ENCODE results near the gene CCNY. TPM values are rescaled to one million over a fixed set of nuclear protein-coding genes. Genes with fewer than 3 reads are reported as not detected.

The CCNY gene
- total RNA-seq, 2 experiments from 2014 or later: 62.5 to 62.8 TPM

DNA sequence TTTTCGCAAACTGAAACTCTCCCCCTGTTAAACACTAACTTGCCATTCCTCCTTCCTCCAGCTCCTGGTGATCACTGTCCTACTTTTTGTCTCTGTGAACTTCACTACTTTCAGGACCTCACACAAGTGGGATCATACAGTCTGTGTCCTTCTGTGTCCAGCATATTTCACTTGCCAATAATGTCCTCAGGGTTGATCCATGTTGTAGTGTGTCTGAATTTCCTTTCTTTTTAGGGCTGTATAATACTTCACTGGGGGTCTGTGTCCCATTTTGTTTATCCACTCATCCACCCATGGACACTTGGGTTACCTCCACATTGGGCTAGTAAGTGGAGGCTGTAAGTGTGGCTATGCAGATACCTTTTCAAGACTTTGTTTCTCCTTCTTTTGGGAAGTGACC is 226.1 kb downstream of the CCNY start:
- POLR2A ChIA-PET: no interaction called here
- CTCF ChIA-PET: interaction anchor here (1.0 to 2.1 kb wide), 4 partner anchors 16 to 443 kb away, joined by 3 to 6 read pairs (median 4); no protein-coding TSS in a partner anchor

DNA sequence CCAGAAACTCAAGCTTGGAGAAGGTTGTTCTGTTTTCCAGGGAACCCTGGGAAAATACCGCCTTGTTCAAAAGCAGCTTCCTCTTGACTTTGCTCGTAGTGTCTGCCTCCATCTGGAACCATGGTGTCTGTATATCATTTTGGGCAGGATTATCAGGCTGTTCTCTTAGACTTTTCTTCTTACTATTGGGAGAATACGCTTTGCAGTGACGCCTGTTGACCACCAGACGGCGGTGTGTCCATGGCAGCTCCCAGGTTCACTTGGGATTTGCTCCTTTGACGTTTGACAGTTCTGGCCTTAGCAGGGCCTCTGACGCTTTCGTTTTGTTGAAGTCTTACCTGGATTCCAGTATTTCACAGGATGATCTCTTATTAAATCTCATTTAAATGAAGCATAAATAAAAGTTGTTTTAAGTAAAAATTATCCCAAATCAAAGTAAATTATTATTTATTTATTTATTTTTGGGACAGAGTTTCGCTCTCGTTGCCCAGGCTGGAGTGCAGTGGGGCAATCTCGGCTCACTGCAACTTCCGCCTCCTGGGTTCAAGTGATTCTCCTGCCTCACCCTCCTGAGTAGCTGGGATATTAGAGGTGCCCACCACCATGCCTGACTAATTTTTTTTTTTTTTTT is 227.1 kb downstream of the CCNY start:
- ChIA-PET CTCF (interaction anchor here (0.8 to 2.1 kb wide), 5 partner anchors 17 to 444 kb away, joined by 3 to 6 read pairs (median 4); no protein-coding TSS in a partner anchor), POLR2A (no interaction called here)

DNA sequence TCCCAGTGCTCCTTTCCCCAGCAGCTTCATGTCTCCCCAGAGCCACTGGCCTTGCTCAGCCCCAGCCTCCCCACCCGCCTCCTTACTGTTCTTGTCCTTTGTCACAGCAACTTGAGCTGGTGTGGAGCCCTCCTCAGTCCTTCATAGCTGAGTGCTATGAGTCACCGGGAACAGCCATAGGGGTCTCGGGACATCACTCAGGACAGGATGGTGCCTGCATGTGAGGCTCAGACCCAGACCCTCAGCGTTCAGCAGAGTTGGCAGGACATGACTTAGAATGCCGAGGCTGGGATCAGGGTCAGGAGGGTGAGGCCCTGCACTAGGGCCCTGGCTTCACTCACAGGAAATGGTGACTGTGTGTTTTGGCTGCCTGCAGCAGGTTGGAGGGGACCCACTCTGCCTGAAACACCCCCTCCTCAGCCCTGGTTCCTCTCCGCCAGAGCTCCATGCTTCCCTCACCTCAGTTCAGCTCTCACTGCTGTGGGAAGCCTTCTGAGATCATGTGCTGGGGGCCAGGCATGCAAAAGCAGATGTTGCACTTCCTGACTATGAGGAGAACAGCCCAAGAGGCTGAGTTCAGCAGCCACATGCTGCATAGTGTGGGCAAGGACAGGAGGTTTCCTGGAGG is 228.1 kb downstream of the CCNY start:
- POLR2A ChIA-PET: no interaction called here
- CTCF ChIA-PET: no interaction called here

DNA sequence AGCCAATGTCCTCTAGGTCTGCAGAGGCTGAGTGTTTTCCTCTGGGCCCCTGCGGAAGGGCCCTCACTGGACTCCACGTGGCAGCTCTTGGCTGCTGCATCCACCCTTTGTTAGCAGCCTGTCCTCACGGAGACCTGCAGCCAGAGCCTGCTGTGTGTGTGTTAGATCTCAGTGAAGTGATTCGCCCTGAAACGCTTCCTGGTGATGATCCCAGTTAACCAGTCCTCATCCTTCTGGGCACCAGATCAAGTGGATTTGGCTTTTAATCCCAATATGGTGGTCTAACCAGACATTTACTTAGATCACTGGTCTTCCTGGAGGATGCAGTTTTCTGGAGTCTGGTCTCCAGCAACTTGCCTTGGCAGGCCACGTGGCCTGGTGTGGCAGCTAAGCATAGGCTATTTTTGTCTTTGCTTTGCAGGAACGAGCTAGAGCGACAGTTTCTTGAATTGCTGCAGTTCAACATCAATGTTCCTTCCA is 229.3 kb downstream of the CCNY start:
- ChIA-PET CTCF (no interaction called here), POLR2A (no interaction called here)

DNA sequence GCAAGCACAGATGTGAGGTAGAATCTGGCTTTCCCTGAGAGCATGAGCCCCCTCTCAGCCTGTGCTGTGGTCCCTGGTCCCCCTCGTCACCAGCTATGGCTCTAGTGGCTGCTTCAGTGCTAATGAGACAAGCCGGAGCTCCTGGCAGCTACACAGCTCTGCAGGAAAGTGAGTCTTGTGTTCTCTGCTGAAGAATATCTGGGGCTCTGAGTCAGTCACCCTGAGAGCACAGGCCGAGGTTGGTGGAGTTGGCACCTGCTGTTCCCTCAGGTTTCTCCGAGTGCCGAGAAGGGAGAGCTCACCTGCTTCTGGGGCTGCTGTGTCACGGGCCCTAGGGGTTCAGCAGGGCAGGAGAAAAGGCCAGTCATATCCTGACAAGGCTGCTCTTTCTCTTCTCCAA is 231.6 kb downstream of the CCNY start:
- ChIA-PET CTCF (no interaction called here), POLR2A (interaction anchor here (0.5 kb wide), 1 partner anchor 319 kb away, joined by 3 read pairs; no protein-coding TSS in a partner anchor)

DNA sequence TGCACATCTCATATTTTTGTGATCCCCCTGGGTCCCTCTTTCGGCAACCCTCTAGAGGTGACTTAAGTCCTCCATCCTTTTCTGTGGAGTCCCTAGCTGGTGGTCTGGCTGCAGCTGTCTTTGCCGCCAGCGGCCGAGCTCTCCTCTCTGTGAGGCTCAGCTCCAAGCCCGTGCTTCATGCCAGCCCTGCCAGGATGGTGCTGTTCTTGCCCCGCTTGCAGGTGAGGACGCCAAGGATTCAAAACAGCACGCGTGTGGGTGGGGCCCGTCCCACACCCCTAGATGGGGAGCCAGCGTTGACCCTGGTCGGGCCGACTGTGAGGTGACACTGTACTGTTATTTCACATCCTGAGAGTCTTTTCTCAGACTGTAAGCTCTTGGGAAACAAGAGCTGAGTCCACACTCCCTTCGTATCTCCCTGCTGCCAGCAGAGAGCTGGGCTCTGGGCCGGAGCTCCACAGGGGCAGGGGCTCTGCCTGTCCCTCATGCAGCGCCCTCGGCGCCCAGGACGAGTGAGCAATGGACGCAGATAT is 232.2 kb downstream of the CCNY start:
- ChIA-PET CTCF (interaction anchor here (0.6 kb wide), 1 partner anchor 29 kb away, joined by 4 read pairs; no protein-coding TSS in a partner anchor), POLR2A (interaction anchor here (0.5 kb wide), 1 partner anchor 319 kb away, joined by 3 read pairs; no protein-coding TSS in a partner anchor)

DNA sequence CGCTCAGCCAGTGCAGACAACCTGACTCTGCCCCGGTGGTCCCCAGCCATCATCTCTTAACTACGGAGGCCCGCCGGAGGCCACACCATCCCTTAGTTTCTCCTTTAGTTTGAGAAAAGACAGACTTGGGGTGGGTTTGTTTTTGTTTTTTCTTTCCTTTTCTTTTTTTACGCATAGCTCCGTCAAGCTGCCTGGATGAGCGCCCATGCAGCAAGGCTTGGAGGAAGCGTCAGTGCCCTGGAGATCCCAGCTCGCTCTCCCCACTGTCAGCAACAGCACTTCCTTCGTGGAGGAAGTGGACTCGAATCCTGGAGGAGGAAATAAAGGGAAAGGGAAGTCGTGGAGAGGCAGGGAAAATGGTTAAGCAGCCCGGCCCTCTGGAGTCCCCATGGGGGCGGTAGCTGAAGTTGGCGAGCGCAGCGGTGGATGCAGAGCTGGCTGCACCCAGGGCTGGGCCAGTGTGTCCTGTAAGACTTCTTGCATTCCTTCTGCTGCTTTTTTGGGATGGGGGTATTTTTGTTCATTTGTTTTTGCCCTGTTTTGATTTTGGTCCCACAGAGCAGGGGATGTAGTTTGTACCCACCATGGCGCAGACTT is 232.9 kb downstream of the CCNY start:
- CTCF ChIA-PET: no interaction called here
- POLR2A ChIA-PET: no interaction called here

DNA sequence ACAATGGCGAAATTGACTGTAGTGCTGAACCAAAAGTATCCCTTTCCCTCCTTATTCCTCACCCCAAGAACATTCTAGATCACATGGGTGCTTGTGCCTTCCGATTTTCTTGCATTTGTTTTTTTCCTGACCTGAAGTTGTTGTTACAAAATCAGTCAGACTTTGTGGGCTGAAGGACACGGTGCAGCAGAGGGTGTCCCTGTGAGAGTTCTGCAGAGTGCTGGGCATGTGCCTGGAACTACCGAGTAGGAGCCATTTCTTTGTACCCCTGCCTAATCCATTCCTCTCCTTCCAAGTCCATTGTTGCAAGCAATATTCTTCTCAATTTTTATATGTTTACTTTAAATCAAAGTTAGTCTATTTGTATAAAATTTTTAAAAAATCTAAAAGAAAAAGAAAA is 233.5 kb downstream of the CCNY start:
- ChIA-PET CTCF (no interaction called here), POLR2A (no interaction called here)

DNA sequence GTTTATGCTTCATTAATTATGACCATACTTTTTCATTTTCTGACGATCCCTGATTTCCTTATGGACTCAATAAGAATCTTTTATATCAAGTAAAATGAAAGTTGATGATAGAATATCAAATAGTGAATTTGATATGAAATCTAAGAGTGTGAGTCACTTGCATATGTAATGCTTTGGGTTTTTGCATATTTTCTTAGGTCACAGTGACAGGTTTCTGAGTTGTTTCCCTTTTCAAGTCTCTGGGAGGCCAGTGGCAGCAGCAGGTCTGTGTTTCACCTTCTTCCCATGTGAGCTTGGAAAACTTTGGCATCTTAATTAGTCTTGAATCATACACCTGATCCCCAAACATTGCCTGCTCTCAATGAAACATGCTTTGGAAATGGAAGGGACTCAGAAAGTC is 234.1 kb downstream of the CCNY start:
- CTCF ChIA-PET: no interaction called here
- POLR2A ChIA-PET: no interaction called here

DNA sequence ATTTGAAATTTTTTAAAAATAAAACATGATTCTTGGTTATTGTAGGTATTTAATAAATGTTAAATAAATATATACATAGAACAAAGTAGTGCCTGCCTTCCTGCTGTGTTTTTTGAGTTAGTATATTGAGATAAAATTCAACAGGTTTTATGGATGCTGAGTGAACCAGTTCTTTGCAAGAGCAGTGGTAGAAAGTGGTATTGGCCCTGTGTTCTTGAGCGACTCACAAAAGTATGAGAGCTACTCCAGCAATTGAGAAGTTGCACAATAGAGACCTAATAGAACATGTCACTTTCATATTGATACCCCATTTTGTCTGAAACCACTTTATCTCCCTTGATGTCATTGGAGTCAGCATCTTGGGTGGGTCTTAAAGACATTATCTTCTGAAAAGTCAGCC is 236.3 kb downstream of the CCNY start:
- POLR2A ChIA-PET: no interaction called here
- CTCF ChIA-PET: no interaction called here

DNA sequence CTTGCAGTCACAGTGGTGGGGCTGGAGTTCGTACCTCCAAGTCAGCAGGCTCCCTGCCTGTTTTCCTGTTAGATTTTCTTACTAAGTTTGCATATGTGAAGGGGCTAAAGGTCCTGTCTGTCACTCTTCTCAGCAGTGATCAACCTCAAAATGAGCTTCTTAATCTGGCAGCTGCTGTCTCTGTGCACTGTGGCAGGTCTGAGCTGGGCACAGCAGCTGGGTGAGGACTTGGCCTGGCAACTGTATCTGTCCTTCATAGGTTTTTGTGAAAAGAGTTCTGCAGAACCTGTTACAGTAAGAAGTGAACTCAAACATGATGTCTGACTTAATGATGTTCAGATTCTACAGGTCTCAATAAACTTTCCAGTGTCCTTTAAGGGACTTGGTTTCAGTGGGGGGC is 237.5 kb downstream of the CCNY start:
- CTCF ChIA-PET: no interaction called here
- POLR2A ChIA-PET: no interaction called here

DNA sequence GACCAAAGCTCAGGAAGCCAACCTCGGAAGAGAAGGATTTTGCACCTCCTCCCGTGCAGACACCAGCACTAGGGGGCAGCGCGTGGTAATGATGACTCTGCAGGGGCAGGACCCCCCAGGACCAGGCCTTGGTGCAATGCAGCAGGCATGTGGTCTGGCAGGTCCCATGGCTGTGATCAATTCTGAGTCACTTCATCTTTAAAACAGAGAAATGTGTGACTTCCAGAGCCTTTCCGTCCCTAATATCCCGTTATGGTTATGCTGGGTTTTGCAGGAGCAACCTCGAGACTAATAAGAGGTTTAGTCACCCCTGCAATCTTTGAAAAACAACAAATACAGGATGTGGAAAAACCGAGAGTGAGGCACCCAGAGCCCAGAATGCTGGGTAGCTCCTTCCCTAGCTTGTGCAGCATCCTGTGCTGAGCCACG is 238.6 kb downstream of the CCNY start:
- ChIA-PET CTCF (no interaction called here), POLR2A (no interaction called here)

DNA sequence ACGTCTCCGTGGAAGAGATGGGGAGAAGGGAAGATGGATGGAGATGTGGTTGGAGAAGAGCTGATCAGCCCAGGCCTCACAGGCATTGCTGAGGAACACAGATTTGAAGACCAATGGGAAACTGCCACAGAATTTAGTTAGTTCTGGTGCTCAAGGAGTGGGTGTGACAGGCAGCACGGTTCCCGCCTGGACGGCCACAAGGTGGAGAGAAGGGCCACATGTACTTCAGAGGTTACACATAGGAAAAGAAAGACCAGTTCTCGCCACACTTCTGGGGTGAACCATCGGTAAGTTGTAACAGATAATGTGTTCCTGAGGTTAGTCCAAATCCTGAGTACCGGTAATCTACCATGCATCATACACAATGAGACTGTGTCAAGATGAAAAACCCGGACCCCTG is 239.3 kb downstream of the CCNY start:
- POLR2A ChIA-PET: no interaction called here
- CTCF ChIA-PET: no interaction called here

DNA sequence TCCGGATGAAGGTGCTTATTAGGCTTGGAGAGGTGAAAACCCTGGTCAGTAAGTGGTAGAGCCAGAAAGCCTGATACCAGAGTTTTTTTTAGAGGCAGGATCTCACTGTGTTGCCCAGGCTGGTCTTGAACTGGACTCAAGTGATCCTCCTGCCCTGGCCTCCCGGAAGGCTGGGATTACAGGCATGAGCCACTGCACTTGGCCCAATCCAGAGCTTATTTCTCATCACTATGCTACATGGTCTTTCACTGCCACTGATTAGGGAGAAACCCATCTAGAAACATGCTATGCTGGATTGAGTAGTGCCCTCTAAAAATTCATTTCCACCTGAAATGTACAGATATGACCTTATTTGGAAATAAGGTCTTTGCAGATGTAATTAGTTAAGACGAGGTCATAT is 240.4 kb downstream of the CCNY start:
- ChIA-PET POLR2A (no interaction called here), CTCF (no interaction called here)

DNA sequence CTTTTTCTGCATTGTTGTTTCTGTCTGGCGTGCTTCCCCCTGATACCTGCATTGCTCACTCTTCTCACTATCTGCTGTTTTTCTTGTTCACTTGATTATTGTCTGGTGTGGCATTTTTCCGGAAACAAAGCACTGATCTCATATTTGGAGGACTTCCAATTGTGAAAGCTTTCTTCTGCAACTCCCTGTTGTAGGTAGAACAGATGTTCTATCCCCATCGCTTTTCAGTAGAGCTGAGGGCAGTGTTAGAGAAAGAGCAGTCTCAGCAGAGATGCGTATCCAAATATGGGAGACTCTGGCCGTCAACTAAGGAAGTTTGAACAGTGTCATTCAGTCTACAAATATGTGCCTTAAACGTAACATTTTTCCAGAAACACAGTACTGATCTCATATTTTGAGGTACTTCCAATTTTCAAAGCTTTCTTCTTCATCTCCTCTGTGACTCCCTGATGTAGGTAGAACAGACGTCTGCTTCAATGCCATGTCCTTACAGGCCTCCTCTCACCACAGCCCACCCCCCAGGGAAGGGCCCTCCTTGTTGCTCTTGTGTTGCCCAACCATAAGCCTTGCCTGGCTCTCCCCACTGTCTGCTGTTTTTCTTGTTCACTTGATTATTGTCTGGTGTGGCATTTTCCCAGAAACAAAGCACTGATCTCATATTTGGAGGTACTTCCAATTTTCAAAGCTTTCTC is 241.8 kb downstream of the CCNY start:
- POLR2A ChIA-PET: no interaction called here
- CTCF ChIA-PET: no interaction called here

DNA sequence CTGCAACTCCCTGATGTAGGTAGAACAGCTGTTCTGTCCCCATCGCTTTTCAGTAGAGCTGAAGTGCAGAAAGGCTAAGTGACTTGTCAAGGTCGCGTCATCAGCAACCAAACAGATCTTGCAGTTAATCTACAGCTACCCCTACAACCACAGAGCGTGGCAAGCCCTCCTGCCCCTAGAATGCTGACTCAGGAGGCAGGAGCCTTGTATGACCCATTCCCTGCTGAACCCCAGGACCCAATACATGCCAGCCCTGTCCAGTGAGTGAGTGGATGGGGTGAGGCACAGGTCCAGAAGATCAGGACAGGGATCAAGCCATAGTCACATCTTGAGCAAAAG is 242.3 kb downstream of the CCNY start:
- ChIA-PET POLR2A (no interaction called here), CTCF (no interaction called here)

DNA sequence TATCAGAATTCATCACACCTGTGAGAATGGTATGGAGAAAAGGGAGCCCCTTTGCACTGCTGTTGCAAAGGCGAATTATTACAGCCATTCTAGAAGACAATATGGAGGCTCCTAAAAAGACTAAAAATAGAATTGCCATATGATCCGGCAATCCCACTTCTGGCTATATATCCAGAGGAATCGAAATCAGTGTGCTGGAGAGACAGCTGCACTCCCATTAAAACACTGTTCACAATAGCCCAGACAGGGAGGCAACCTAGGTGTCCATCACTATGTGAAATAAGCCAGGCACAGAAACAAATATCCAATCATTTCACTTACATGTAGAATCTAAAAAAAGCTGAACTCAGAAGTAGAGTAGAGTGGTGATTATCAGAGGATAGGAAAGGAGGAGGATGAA is 242.8 kb downstream of the CCNY start:
- POLR2A ChIA-PET: no interaction called here
- CTCF ChIA-PET: no interaction called here

DNA sequence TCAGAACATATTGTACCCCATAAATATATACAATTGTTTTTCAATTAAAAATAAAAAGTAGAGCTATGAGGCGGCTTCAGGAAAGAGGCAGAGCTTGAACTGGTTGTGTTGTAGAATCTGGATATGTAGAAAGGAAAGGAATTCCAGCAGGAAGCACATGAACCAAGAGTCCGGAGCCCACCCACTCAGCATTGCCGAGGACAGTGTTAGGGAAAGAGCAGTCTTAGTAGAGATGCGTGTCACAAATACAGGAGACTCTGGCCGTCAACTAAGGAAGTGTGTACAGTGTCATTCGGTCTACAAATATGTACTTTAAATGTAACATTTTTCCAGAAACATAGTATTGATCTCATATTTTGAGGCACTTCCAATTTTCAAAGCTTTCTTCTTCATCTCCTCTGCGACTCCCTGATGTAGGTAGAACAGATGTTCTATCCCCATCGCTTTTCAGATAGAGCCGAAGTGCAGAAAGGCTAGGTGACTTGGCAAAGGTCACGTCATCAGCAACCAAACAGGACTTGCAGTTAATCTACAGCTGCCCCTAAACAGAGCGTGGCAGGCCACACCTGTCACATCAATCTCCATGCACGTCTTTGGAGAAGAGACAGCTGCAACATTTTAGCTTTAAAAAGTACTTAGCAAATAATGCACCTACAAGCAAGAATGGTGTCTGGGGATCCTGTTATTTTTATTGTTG is 243.6 kb downstream of the CCNY start:
- ChIA-PET POLR2A (no interaction called here), CTCF (no interaction called here)

DNA sequence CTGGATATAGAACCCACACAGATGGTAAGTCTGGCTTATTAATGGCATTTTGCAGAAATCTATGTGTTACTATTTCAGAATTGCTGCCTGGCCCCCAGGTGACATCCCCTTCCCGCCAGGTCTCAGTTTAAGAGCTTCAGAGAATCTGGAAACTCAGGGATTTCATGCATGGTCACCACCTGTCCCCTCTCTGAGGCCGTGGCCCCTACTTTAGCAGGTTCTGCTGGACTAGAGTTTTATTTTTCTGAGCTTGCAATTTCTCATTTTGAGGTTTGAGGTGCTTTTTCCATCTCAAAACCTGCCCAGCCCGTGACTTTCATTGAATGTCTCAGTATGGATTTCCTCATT is 244.1 kb downstream of the CCNY start:
- CTCF ChIA-PET: no interaction called here

DNA sequence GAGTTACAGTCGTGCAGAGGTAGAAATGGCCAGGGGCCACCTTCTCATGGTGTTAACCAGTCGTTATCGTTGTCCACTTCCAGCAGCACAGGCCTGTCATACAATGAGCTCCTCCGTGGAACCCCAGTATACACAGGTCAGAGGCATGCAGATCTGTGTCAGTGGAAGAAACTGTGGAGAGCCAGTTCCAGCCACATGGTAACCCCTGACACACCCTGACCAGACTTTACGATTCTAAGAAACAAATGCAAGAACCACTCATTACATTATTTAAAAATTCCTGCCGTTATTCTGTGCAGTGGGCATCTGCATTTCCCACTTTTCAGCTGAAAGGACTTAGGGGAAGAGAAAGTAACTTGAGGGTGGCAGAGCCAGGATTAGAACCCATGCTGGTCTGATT is 245.3 kb downstream of the CCNY start:
- CTCF ChIA-PET: no interaction called here
- POLR2A ChIA-PET: no interaction called here

More for the DNA sequence above, 244.1 kb downstream of the CCNY start:
- POLR2A ChIA-PET: no interaction called here

Measured in activated CD8-positive, alpha-beta memory T cell treated with anti-CD3 and anti-CD28 coated beads for 36 hours (primary cell).